ENCODE results near the gene OSBPL2.

Gene OSBPL2

GRCh38 chr20:62258499-62259293, 20.4 kb downstream of the OSBPL2 start:
- DNase-seq (ENCODE audit: low read depth) = no peak

- DNase-seq (ENCODE audit: low read depth) = no peak
Observed at GRCh38 chr20:62259294-62259565, 20.9 kb downstream of the OSBPL2 start.

- no peak for DNase-seq (ENCODE audit: low read depth)
Observed at GRCh38 chr20:62262064-62262463, 23.7 kb downstream of the OSBPL2 start.

GRCh38 chr20:62263396-62263795, 25.1 kb downstream of the OSBPL2 start:
- no peak for DNase-seq (ENCODE audit: low read depth)

GRCh38 chr20:62265365-62265764, 27.0 kb downstream of the OSBPL2 start:
- DNase-seq (ENCODE audit: low read depth) = no peak

GRCh38 chr20:62266340-62266739, 28.0 kb downstream of the OSBPL2 start:
- DNase-seq (ENCODE audit: low read depth) = no peak

- no peak for DNase-seq (ENCODE audit: low read depth)
Observed at GRCh38 chr20:62266851-62267250, 28.5 kb downstream of the OSBPL2 start.

GRCh38 chr20:62267543-62267942, 29.2 kb downstream of the OSBPL2 start:
- no peak for DNase-seq (ENCODE audit: low read depth)

GRCh38 chr20:62268228-62268900, 30.0 kb downstream of the OSBPL2 start:
- no peak for DNase-seq (ENCODE audit: low read depth)

- no peak for DNase-seq (ENCODE audit: low read depth)
Observed at GRCh38 chr20:62269378-62269777, 31.1 kb downstream of the OSBPL2 start.

GRCh38 chr20:62269871-62270270, 31.6 kb downstream of the OSBPL2 start:
- DNase-seq (ENCODE audit: low read depth) = no peak

GRCh38 chr20:62272200-62272599, 33.9 kb downstream of the OSBPL2 start:
- DNase-seq (ENCODE audit: low read depth) = no peak

- no peak for DNase-seq (ENCODE audit: low read depth)
Observed at GRCh38 chr20:62273416-62273815, 35.1 kb downstream of the OSBPL2 start.

- no peak for DNase-seq (ENCODE audit: low read depth)
Observed at GRCh38 chr20:62274332-62274950, 36.1 kb downstream of the OSBPL2 start.

- DNase-seq (ENCODE audit: low read depth) = no peak
Observed at GRCh38 chr20:62275219-62275618, 36.9 kb downstream of the OSBPL2 start.

GRCh38 chr20:62276439-62276838, 38.1 kb downstream of the OSBPL2 start:
- DNase-seq (ENCODE audit: low read depth) = no peak

- DNase-seq (ENCODE audit: low read depth) = no peak
Observed at GRCh38 chr20:62277253-62277652, 38.9 kb downstream of the OSBPL2 start.

- no peak for DNase-seq (ENCODE audit: low read depth)
Observed at GRCh38 chr20:62280303-62280702, 42.0 kb downstream of the OSBPL2 start.

- DNase-seq (ENCODE audit: low read depth) = no peak
Observed at GRCh38 chr20:62281161-62281933, 43.0 kb downstream of the OSBPL2 start.

- no peak for DNase-seq (ENCODE audit: low read depth)
Observed at GRCh38 chr20:62282103-62282502, 43.8 kb downstream of the OSBPL2 start.

- no peak for DNase-seq (ENCODE audit: low read depth)
Observed at GRCh38 chr20:62282877-62283503, 44.7 kb downstream of the OSBPL2 start.

GRCh38 chr20:62284448-62284847, 46.1 kb downstream of the OSBPL2 start:
- DNase-seq (ENCODE audit: low read depth) = no peak
